Activated naive CD4-positive, alpha-beta T cell (primary cell): ENCODE results near the gene BCO2.

Experiments
- DNase-seq, 4 experiments: peaks; one replicate each; lab custom pipeline; 2025; lab: John Stamatoyannopoulos, UW

BCO2 gene

DNA sequence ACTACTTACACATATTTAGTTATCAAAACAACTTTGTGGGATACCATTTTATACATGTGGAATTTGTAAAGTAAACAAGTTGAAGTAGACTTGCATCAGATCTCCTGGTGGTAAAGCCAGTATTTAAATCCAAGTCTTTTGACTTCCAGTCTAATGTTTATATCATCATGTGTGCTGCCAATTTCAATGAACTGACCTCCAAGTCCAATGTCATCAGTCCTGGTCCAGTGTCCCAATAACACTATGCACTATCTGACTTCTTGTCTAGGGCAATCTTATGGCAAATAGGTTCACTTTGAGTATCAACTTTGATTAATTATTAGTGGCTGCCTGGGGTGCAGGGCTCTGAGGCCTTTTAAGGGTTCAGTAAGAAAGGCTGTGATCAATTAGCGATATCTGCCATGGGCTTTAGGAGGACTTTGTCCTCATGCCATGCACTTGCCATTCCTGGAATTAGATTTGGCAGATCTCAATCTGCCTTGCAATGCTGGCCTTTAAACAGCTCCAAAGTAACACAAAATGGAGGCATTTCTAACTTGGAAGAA lies 41.3 kb downstream of the BCO2 start:
- no peak for DNase-seq

DNA sequence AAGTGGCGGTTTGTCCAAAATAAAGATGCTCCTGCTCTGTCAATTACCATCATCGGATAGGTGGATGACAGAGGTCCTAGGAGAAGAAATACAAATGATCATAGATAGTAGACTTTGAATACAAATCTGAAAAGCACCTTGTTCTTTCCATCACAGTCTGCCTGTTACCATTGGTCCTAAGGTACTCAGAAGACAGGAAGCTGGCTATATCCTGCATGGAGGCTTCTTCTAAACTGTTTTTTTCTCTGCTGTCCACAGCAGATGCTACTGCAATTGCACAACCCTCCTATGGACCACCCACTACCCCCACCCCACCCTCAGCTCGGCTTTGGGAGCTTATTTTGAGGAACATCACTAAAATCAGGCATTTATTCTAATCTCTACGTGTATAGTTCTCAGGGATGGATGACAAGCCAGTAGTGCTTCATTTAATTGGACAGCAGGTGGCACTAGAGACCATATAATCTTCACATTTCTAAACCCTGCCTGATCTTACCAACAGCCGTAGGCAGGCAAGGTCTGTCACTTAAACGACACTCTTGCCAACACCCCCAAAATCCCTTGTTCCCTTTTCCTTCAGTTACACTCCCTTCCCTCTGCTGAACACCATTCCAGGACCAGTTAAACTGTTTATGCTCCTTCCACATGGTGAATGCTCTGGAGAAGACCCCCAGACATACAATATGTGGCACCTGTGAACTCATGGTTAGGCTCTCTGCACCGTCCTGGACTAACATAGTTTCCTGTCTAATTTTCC lies 44.3 kb downstream of the BCO2 start:
- no peak for DNase-seq

DNA sequence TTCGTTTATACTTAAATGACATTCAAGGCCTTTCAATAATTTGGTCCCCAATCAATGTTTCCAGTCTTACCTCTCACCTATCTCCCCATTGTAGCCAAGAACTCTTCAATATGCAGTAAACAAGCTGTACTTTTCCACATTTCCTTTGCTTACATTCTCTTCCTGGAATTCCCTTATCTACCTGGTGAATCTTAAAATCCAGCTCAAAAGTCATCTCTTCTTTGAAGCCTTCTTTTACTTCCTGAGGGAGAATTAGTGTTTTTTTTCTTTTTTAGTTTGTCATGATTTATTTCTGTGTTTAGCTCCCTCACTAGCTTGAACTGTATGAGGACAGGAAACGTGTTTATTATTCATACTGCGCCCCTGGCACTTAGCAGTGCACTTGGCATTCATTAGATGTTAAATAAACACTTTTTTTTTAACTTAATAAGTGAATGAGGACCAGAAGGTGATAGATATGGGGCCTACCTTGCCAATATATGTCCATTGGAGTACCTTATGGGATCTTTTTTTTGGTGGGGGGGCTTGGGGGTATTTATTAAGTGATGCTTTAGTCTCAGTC lies 46.0 kb downstream of the BCO2 start:
- no peak for DNase-seq

DNA sequence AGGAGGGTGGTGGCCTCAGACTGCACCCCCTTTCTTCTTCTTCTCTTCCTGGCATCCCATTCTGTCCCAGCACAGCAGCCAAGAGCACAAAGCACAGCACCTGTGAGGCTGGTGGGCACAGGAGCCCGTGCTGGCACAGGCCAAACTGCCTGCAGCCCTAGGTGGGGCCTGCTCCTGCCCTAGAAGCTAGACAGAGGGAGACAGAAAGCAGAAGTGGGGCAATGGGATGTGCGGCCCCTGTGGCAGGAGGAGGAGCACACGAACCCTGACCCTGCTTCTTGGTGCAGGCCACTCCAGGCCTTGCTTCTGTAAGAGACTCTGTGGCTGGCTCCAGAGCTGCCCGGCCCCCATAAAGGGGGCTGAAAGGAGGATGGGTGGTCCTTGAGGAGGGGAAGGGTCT lies 47.0 kb downstream of the BCO2 start:
- DNase-seq: no peak

DNA sequence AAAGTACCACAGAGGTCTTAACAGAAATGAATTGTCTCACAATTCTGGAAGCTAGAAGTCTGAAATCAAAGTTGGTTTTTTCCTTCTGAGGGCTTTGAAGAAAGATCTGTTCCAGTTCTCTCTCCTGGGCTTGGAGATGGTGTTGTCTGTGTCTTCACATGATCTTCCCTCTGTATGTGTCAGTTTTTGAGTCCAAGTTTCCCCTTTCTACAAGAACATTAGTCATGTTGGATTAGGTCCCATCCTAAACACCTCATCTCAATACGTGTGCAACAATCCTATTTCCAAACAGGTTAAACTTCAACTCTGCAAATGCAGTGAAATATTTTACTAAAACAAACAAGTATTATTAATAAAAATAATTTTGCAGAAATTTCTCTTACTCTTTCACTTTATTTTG lies 47.8 kb downstream of the BCO2 start:
- no peak for DNase-seq

DNA sequence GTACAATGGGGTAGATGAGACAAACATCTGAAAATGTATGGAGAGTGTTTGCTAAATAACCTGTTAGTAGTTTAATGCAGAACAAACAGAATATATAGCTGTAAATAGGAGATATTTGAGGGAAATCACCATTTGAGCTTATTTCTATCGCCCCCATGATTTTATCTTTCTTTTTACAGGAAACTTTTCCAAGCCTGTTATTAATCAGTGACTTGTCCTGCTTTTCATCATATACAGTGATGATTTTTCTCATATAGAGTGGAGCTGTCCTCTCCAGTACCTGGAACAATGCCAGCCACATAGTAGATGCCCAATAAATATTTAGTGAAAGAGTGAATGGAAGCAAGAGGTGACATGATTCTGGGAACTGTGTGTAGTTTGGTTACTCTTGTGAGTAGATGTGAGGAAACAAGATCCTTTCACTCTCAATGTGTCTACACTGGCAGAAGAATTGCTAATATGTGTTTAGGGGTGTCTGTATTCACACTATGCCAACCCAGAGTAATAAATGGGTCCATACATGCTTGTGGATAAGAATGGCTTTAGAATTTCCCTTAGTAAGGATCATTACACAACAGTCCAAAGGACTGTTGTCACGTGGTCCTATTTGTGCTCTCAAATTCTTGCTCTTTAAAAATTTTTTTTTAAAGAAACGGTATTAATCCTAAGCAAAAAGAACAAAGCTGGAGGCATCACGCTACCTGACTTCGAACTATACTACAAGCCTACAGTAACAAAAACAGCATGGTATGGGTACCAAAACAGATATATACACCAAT lies 48.6 kb downstream of the BCO2 start:
- no peak for DNase-seq

DNA sequence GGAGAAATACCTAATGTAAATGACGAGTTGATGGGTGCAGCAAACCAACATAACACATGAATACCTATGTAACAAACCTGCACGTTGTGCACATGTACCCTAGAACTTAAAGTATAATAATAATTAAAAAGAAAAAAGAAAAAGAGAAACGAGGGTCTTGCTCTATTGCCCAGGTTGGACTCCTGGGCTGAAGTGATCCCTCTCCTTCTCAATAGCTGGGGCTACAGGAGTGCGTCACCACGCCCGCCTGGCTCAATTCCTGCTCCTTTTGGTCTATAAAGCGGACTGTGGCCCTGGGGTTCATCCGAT lies 50.4 kb downstream of the BCO2 start:
- peak in 1 of 4 experiments; percentile 36 for DNase-seq

DNA sequence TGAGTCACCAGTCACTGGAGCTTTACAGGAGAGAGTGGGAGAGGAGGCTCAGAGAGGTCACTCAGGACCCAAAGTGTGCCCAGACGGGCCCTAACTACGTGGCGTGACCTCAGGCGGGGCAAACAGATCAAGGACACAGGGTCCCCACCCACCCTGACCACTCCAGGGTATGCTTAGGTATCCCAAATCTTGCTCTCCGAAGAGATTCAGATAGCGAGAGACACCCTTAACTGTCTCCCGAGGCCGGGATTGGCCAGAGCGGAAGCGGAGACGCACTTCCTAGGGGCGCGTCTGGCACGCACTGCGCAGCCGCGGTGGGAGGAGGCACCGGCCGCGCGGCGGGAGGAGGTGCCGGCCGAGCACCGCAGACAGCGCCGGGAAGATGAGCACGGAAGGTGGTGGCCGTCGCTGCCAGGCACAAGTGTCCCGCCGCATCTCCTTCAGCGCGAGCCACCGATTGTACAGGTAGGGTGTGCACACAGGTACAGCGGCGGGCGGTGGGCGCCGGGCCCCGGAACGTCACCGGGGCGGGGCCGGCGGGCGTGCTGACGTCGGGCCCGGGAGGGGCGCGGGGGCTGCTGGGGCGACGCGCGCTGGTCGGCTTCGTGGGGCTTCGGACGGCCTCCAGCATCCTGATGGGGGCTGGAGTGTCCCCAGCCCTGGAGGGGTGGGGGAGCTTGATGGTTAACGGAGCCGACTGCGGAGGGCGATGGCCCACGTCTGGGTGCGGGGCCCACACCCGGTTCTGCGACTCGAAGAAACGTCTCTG lies 50.9 kb downstream of the BCO2 start, which contains the start of gene PTS:
Gene PTS, plus strand, starts transcription at position 367 of the 769 bp plus-strand sequence. Its CDS starts 16 bp downstream, at position 383.
- DNase-seq: peak; percentile 55 to 78 (median 61)

DNA sequence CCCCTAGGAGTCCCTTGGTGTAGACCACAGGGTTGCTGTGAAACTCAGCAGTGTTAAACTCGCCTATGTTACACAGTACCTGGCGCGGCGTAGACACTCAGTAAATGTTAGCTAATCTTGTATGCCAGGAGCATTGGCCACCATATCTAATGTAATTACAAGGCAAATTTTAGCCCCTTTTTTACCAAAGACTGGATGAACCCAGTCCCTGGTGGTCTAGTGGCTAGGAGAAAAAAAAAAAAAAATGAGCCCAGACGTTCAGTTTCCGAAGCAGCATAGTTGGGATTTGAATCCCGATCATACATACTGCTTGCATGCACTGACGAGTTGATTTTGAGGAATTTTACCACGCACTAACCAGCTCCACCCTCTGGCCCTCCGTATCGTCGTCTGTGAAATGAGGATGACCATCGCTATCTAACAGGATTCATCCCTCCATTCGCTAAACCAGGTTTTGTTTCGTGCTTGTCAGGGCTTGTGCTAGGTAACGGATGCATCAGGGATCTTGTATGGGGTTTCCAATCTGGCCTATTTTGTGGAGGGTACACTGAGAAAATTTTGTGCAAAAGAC lies 51.6 kb downstream of the BCO2 start:
- DNase-seq: no peak

DNA sequence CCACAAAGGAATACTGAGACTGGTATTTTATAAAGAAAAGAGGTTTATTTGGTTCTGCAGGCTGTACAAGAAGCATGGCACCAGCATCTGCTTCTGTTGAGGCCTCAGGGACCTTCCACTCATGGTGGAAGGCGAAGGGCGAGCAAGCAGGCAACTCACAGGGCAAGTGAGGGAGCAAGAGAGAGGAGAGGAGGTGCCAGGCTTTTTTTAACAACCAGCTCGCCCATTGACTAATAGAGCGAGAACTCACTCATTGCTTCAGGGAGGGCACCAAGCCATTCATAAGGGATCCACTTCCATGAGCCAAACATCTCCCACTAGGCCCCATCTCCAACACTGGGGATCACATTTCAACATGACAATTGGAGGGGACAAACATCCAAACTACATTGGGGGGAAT lies 52.2 kb downstream of the BCO2 start:
- no peak for DNase-seq

DNA sequence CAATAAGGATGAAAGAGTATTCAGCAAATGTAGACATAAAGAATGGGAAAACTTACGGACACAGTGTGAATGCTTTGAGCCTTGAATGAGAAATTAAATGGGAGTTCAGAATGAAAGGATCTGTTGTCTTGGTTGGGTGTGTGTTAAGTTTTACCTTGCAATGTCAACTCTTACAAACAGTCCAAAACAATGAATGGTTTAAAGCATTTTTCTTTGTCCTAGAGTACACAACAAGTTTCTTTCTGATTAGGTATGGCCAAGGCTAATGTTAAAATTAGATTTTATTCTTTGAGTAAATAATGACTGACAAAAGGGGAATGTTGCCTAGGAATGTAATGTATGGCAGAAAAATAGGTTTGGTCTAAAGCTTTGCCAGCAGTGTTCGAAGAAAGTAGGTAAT lies 53.4 kb downstream of the BCO2 start:
- DNase-seq: no peak

DNA sequence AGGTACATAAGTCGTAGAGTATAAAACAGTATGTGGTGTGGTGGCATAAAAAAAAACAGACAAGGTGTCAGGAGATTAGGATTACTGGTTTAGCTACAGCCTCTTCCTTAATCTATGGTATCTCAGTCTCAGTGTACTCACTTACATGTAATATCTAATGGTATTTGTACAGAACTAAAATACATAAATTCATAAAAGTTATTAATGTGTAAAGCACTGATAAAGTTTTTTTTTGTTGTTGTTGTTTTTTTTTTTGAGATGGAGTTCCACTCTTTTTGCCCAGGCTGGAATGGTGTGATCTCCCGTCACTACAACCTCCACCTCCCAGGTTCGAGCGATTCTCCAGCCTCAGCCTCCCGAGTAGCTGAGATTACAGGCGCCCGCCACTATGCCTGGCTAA lies 53.8 kb downstream of the BCO2 start:
- no peak for DNase-seq

DNA sequence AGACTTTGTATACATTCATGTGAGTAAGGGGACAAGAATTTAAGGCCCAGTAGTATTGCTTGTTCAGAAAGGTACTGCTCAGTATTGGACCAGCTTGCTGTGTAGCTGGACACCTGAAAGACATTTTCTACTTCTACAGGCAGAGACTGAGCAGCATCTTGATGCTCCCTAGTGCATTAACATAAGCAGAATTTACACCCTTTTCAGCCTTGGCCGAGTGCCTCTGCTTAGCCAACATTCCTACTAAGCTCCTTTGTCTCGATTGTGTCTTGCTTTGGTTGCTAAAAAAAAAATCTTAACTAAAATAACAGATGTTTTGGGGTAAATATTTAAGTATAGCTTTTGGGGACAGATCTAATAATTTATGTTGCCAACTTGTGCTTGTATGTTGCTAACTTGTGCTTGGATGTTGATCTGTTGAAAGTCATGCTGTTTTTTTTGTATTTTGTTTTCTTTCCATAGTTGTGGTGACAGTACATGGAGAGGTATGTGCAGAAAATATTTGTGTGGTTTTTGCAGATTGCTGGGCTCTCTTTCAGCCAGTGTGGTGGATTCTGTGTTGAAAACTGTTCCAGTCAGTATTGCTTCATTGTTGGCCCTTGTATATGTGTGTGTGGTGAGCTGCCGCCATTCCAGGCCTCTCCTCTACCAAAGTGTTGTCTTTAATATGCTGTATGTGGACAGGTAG lies 54.6 kb downstream of the BCO2 start:
- DNase-seq: no peak

DNA sequence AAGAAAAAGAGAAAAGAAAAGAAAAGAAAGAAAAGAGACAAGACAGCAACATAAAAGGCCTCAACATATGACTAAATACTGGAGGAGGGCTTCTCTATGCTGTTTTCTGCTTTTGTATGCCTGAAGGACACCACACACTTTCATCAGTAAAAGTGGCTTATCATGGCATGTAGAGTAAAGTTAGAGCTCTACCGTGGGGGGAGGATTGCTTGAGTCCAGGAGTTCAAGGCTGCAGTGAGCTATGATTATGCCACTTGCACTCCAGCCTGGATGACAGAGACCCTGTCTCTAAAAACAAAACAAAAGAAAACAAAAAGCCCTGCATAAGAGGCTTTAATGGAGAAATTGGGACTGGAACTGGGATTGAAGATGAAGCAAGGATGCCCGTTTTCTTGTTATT lies 56.6 kb downstream of the BCO2 start:
- DNase-seq: no peak

DNA sequence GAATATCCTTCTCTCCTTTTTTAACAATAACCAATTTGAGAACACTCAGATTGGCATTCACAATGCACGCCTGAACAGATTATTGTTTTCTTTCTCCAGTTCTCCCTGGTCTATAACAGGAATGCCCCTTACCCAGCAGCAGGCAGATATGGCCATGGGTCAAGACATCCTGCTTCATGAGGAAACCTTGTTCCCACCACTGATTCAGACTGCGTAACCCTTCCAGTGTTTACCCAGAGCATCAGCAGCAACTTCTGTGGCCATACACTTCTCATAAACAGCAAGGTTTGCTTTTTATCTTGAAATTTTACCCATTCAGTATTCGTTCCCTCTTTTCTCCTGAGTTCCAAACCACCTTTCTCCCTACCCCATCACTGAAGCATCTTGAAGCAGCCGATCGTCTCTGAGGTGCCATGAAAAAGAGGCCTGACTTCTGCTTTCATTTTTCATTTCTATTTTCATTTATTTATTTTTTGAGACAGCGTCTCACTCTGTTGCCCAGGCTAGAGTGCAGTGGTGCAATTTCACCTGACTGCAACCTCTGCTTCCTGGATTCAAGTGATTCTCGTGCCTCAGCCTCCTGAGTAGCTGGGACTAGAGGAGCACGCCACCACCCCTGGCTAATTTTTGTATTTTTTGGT lies 60.6 kb downstream of the BCO2 start:
- no peak for DNase-seq

DNA sequence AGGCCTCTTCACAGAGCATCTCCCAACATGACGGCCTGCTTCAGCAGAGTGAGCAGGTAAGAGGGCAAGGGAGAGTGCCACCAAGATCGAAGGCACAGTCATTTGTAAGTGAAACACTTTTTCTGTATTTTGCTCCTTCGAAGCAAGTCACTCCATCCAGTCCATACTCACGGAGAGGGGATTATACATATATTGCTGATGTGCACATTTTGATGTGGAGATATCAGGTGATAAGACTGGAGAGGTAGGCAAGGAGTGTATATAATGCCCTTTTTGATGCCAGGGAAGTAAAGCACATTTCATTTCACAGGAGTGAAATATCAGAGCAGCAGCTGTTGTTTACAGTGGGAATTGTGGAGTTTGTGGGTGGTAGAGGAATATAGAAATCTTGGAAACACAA lies 62.1 kb downstream of the BCO2 start:
- no peak for DNase-seq

DNA sequence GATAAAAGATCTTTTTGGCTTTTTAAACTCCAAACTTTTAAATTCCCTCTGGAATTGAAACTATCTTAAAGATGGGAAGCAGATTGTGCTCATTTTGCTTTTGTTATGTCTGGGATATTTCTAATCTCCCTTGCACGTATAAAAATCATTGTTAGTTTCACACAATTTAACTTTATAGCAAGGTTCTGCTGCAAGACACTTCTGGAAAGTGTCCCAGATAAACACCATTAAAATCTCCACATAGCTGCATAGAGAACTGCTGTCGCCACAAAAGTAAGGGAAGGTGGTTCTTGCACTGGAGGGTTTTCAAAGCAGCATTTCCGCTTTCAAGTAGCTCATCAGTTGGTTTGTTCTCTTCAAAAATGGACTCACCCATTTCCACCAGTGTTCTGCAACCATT lies 62.7 kb downstream of the BCO2 start:
- DNase-seq: no peak

DNA sequence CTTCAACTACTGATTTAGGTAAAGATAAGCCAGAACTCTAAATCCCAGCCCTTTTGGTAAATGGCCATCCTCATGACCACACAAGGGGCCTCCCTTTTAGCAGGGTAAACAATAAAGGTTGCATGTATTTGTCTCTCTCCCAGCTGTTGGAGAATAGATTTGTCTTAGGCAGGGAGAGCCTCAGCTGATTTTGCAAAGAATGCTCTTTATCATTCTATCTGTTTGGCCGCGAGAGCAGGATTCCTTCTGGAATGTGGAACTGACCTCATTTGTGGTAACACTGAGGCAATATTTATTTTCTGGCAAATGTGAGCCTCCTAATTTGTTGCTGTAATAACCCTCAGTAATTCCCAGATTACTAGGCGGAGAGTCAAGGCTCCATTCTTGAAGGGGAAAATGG lies 66.2 kb downstream of the BCO2 start:
- DNase-seq: no peak

DNA sequence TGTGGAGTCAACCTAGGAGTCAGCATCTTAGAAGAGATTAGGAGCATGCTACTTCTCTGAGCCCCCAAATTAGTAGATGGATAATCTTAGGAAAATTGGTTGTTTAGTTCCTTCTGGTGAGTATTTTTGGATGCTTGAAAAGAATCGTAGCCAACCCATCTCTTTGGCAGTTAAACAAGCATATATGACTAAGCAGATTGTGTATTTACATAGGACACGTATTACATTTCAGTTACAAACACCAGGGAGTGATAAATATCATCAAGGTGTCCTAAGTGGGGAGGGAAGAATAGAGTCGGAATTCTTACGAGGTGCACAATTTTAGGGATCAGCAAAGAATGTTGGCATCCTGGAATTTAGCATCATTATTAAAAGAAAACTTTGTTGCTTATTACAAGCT lies 71.9 kb downstream of the BCO2 start:
- DNase-seq: no peak

DNA sequence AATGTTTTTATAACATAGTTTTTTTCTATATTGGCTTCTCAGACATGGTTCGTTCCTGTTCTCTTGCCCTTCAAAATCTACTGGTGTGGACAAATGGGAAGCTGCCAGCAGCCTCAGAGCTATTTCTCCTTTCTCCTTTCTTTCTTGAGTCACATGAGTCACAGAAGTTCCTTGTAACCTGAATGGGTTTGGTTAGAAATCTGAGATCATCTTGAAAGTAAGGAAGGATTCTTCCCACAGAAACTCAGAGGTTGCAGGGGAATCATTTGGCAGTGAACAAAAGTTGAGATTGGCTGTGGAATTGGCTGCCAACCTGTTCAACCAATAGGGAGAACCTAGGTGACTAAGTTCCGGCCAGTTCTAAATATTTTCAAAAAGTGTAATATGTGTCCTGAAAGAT lies 72.9 kb downstream of the BCO2 start:
- no peak for DNase-seq
